ENCODE data around the gene NXPH1.

NXPH1 gene

GRCh38 chr7:8436965-8437364 lies 3.6 kb downstream of the NXPH1 start:
- DNase-seq (ENCODE audit: low spot score) = peak; percentile 35

GRCh38 chr7:8437606-8438005 lies 4.2 kb downstream of the NXPH1 start:
- DNase-seq (ENCODE audit: low spot score) = no peak

- DNase-seq (ENCODE audit: low spot score) = no peak
These were observed 7.3 kb downstream of the NXPH1 start for GRCh38 chr7:8440670-8441069.

- DNase-seq (ENCODE audit: low spot score) = no peak
These were observed 7.9 kb downstream of the NXPH1 start for GRCh38 chr7:8441106-8441965.

DNA sequence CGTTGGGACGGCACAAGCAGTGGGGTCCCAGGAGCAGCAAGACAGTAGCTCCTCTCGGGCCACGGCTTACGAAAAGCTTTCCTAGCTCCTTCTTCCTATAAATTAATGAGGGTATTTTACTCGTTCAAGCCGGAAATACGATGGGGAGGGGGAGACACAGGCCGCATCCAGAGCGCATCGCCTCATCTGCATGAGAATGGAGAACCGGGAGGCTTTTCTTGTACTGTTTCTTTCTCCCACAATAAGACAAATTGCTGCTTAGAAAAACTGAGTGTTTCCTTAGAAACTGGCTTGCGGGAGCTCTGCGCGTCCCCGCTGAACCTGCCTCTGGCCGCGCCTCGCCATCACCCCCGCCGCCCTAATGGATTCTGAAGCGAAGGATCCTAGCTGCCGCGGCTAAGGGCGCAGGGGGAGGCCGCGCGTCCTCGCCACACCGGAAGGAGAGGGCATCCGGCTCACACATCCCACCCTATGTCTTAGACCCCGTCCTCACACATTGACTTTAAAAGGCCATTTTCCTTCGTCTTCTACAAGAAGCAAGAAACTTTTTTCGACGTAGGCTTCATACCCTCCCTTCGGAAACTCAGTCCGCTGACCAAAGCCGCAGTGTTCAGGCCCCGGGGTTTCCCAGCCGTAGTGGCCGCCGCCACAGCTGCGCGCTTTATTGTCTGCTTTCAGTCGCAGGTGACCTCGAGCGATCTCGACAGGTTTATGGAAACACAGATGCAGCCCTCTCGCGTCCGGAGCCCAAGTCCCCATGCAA lies 8.8 kb downstream of the NXPH1 start:
- DNase-seq (ENCODE audit: low spot score) = no peak

GRCh38 chr7:8442814-8443304 lies 9.4 kb downstream of the NXPH1 start:
- no peak for DNase-seq (ENCODE audit: low spot score)

DNA sequence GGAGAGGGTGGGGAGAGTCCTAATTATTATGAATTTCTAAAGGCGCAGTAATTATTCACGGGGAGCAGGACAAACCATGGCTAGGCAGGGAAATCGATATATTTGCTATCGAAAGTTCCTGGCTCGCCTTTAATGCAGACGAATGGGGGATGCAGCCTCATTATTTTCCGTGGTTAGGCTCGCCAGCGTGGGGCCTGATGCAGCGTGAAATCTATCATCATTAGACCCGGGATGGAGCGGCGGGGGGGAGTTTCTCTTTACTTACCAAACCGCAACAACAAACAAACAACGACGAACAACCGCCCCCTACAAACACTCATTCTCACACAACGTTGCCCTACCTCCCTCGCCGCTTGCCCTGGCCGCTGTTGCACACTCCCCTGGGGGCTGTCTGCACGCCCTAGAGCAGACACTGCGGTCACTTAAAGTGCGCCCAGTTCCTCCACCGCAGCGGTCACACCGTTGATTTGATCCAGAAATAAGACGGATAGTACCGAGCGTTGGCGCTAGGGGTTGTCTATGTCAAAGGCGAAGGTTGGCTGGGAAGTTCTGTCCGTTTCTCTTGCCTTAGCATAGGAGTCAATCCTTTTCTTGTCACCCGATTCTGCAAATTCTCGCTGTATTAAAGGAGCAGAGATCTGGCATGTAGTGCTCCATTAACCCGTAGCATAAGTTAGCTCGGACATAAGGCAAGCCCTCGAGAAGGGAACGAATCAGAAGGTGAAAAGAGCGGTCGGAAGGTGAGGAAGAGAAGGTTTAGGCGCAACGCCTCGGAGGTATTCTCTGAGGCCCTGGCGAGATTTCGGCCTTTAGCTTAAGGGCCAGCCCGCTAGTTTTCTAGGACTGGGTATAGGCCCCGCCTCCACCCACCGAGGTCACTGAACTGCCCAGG lies 10.4 kb downstream of the NXPH1 start:
- DNase-seq (ENCODE audit: low spot score) = no peak

- no peak for DNase-seq (ENCODE audit: low spot score)
These were observed 11.0 kb downstream of the NXPH1 start for GRCh38 chr7:8444468-8444769.

DNA sequence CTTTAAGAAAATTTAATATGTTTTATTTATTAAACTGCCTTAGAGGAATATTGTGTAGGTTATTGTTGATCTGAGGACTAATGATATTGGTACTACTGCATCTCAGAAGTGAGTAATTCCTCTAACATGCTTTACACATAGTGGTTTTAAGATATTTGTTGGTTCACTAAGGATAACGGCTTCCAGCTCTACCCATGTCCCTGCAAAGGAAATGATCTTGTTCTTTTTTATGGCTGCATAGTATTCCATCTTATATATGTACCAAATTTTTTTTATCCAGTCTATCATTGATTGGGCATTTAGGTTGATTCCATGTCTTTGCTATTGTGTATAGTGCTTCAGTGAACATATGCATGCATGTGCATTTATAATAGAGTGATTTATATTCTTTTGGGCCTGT lies 20.1 kb downstream of the NXPH1 start:
- DNase-seq (ENCODE audit: low spot score) = no peak

DNA sequence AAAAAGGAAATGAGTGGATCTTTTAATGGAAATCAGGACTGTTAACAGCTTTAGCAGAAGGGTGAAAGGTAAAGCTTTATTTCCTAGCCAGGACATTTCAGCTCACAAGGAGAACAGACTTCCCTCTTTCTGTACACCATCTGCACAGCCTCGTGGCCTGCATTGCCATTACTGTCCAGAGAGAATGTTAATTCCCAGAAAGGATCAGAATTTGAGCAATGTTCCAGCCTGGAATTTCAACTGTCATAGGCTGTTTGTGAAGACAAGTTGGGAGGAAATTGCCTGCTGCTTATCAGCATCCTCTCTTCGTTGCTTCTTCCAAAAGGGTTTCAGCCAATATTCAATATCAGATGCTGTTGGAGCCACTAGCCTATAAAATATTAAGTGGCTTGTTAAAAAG lies 22.0 kb downstream of the NXPH1 start:
- no peak for DNase-seq (ENCODE audit: low spot score)

DNA sequence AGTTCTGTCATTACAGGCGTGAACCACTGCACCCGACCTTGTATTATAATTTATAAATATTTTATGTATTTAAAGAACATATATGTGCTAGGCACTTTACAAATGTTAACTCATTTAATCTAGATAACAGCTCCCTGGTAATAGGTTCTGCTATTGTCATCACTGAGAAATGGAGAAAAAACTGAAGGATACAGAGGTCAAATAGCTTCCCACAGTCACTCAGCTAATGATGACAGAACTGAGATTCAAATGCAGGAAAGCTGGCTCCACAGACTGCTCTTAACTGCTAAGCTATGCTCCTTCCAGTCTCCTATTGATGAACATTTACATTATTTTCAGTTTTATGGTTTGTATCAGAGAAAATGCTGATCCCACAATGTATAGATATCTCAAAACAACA lies 28.9 kb downstream of the NXPH1 start:
- no peak for DNase-seq (ENCODE audit: low spot score)

GRCh38 chr7:8465338-8465737 lies 31.9 kb downstream of the NXPH1 start:
- DNase-seq (ENCODE audit: low spot score) = no peak

- no peak for DNase-seq (ENCODE audit: low spot score)
These were observed 47.1 kb downstream of the NXPH1 start for GRCh38 chr7:8480527-8480926.

DNA sequence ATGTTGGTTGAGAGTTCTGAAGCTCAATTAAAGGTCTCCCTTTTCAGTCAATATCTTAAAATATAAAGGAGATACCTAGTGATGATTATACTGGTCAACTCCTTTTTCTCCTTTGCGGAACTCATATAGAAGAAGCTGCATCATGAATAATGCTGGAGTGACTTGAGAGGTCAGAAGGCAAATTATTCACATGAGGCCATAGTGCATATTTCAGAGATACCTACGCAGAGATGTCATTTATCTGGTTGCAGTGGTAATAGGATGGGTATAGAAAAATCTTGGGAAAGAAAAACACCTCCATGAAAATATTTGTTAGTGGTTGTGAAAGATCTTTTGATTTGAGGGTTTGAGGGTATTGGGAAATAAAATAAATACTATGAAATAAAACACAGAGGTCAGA lies 47.7 kb downstream of the NXPH1 start:
- DNase-seq (ENCODE audit: low spot score) = no peak

GRCh38 chr7:8481752-8482446 lies 48.5 kb downstream of the NXPH1 start:
- peak; percentile 65 for DNase-seq (ENCODE audit: low spot score)

DNA sequence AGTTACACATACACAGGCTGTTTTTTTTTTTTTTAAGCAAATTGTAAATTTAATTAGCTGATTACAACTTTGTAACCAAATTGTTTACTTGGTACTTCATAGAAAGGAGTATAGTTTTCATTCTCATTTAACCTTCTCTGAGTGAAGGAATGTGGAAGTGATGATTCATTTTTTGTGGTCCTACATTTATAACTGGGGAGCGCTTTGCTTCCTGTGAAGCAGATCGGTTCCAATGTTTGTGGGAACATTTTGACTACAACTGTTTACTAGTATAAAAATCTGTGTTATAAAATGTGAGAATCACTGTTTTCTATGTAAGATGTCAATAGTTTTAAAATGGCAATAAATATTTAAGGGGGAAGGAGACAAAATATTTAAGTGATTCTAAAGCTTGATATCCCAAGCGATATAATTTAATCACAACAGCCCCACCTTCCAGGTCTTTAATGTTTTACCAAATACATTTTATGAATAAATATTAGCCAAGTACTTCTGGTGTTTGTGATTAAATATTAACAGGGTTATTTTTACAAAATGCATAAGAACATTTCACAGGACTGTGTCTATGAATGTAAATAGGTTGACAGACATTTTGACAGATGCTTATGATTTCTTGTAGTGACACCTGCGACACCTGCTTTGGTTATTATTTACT lies 57.1 kb downstream of the NXPH1 start:
- no peak for DNase-seq (ENCODE audit: low spot score)

- no peak for DNase-seq (ENCODE audit: low spot score)
These were observed 57.7 kb downstream of the NXPH1 start for GRCh38 chr7:8491106-8491505.

- DNase-seq (ENCODE audit: low spot score) = no peak
These were observed 58.4 kb downstream of the NXPH1 start for GRCh38 chr7:8491544-8492489.

GRCh38 chr7:8499128-8499527 lies 65.7 kb downstream of the NXPH1 start:
- no peak for DNase-seq (ENCODE audit: low spot score)

- DNase-seq (ENCODE audit: low spot score) = no peak
These were observed 66.9 kb downstream of the NXPH1 start for GRCh38 chr7:8500286-8500685.

Measured in pons (tissue), 1 donor.